NOMO-1 treated with DMSO at 0.1 percent for 48 hours (cell line): ENCODE measurements around the gene HRAS.

Experiments
- DNase-seq: peaks from one replicate; lab custom pipeline; 2025; ENCODE audit not compliant: unreplicated experiment; lab: John Stamatoyannopoulos, UW

HRAS gene

GRCh38 chr11:497565-498296 lies 37.6 kb downstream of the HRAS start:
- DNase-seq: no peak

- DNase-seq: no peak
Measured at GRCh38 chr11:496834-497564, 38.4 kb downstream of the HRAS start.

- DNase-seq: no peak
Measured at GRCh38 chr11:495537-495931, 39.8 kb downstream of the HRAS start.

- DNase-seq: no peak
Measured at GRCh38 chr11:494761-495536, 40.4 kb downstream of the HRAS start.

GRCh38 chr11:492427-493226 lies 42.7 kb downstream of the HRAS start:
- no peak for DNase-seq

GRCh38 chr11:491358-491757 lies 44.0 kb downstream of the HRAS start:
- DNase-seq: no peak

- DNase-seq: no peak
Measured at GRCh38 chr11:490930-491260, 44.5 kb downstream of the HRAS start.

GRCh38 chr11:490186-490929 lies 45.0 kb downstream of the HRAS start:
- DNase-seq: no peak

GRCh38 chr11:489610-490185 lies 45.7 kb downstream of the HRAS start:
- no peak for DNase-seq

GRCh38 chr11:488992-489391 lies 46.4 kb downstream of the HRAS start:
- no peak for DNase-seq

GRCh38 chr11:488579-488978 lies 46.8 kb downstream of the HRAS start:
- no peak for DNase-seq

- DNase-seq: no peak
Measured at GRCh38 chr11:488062-488461, 47.3 kb downstream of the HRAS start.

GRCh38 chr11:487571-488021 lies 47.8 kb downstream of the HRAS start:
- DNase-seq: no peak

GRCh38 chr11:486189-486588 lies 49.2 kb downstream of the HRAS start:
- DNase-seq: no peak

- DNase-seq: no peak
Measured at GRCh38 chr11:484616-485015, 50.8 kb downstream of the HRAS start.
